Fibroblast of mammary gland (primary cell): ENCODE measurements around the gene PRKAA1.

Source experiments
- DNase-seq: peaks from one replicate; pipeline ENCODE4 v3.0.0-alpha.2; 2010; ENCODE audit warnings: low read depth
- H3K4me3 ChIP-seq: 2 replicates; pipeline ENCODE4 v1.5.1; 2011; ENCODE audit warnings: low read depth, mild to moderate bottlenecking, low read length, moderate library complexity; ENCODE audit not compliant: control insufficient read depth
- TF ChIP-seq, protein P1 (sequence below): conservative IDR thresholded peaks from 2 replicates; pipeline ENCODE4 v1.5.1; 2011; ENCODE audit warnings: low read depth, low read length, inconsistent platforms; ENCODE audit not compliant: control insufficient read depth, insufficient read depth

PRKAA1 gene

DNA sequence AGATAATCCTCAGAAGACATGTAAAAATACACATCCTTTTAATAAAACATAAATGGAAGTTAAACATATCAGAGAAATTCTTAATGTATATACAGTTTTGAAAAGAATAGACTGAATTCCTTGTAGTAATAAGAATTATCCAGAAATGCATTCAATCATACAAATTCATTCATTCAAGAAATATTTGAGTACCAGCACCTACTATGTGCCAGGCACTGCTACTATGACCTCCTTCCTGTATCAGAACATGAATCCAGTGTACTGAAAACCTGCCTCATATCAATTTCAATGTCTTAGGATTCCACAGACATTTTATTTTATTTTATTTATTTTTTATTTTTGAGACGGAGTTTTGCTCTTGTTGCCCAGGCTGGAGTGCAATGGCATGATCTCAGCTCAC lies 13.3 kb downstream of the PRKAA1 start:
- H3K4me3 ChIP-seq = no peak overlapping the region
- TF ChIP-seq, protein P1, sequence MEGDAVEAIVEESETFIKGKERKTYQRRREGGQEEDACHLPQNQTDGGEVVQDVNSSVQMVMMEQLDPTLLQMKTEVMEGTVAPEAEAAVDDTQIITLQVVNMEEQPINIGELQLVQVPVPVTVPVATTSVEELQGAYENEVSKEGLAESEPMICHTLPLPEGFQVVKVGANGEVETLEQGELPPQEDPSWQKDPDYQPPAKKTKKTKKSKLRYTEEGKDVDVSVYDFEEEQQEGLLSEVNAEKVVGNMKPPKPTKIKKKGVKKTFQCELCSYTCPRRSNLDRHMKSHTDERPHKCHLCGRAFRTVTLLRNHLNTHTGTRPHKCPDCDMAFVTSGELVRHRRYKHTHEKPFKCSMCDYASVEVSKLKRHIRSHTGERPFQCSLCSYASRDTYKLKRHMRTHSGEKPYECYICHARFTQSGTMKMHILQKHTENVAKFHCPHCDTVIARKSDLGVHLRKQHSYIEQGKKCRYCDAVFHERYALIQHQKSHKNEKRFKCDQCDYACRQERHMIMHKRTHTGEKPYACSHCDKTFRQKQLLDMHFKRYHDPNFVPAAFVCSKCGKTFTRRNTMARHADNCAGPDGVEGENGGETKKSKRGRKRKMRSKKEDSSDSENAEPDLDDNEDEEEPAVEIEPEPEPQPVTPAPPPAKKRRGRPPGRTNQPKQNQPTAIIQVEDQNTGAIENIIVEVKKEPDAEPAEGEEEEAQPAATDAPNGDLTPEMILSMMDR = no peak
- no peak for DNase-seq

DNA sequence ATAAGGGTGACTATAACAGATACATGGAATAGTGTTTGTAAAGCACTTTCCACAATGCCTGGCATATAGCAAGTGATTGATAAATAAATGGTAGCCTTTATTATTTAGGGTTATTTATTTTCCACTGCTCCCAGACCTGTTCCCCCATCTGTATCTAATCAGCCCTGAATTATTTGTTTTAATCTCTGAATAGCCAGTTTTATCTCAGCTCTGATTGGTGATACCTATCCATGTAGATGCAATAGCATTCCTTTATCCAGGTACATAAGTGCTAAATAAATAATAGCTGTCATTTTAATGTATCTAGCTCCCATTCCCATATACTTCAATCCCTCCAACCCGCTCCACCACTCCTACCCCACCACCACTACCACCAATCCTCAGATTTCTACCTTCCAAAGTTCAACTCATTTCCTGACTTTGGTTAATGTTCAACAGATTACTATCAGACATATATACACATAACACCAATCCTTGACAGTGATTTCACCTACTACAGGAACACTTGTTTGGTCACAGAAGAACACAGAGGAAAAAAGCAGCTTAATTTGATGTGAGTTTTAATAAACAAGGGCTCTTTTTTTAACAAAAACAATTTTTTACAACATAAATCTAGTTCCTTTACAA lies 14.0 kb downstream of the PRKAA1 start:
- H3K4me3 ChIP-seq = no peak overlapping the region
- no peak for DNase-seq
- TF ChIP-seq, protein P1 = no peak

GRCh38 chr5:40781843-40782409 lies 16.2 kb downstream of the PRKAA1 start:
- TF ChIP-seq, protein P1 = no peak

DNA sequence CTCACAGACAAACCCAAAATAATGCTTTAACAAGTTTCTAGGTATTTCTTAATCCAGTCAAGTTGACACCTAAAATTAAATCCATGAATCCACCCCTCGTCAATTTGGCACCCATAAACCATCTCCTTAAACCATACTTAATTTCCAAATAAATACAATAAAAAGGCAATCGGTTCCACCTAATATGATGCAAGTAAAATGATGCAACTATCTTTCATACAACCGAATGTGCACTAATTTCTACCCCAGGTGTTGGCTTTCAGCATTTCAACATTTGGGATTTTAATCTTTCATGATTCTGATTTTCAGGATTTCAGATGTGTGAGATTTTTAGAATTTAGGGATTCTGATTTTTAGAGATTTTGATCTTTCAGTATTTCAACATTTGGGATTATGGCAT lies 17.3 kb downstream of the PRKAA1 start:
- no peak for DNase-seq
- no peak overlapping the region for H3K4me3 ChIP-seq
- TF ChIP-seq, protein P1 = no peak

More at GRCh38 chr5:40781843-40782409, 16.2 kb downstream of the PRKAA1 start:
- no peak overlapping the region for H3K4me3 ChIP-seq
- peak; percentile 76 for DNase-seq

DNA sequence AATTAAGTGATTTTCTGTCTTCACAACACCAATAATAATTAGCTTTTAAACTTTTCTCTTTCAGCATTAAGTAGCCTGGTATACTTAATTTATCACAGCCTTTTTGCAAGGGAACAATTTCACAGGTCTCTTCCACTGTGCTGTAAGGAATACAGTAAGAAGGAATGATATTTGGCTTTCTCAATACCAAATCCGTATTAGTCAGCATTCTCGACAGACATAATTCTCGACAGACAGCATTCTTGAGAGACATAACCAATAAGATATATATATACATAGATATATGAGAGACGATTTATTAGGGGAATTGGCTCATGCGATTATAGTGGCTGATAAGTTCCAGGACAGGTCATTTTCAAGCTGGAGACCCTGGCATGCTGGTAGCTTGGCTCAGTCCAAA lies 18.0 kb downstream of the PRKAA1 start:
- peak; percentile 18 for DNase-seq
- TF ChIP-seq, protein P1 = no peak
- H3K4me3 ChIP-seq = no peak overlapping the region

DNA sequence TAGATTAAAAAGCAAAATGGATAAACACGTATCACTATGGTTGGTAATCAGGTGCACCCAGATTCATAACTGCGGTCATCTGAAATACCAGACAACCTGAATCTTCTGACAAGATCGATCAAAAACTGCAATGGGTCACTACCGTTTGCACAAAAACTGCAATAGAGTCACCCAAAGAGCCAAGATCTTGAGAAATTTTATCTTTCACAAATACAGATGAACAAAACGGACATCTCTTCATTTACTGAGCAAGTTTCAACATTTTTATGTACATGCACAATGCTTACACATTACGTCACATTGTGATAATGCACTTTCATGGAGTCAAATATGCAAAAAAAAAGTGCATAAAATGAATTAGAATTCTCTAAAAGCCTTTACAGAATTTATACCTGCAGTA lies 18.6 kb downstream of the PRKAA1 start:
- H3K4me3 ChIP-seq = no peak overlapping the region
- no peak for DNase-seq
- TF ChIP-seq, protein P1 = no peak
